GM23248 (cell line): Measurements from ENCODE around the gene AGAP1.
A peak's percentile ranks its signal among the peaks of the same experiment; 100 is the strongest.

Experiments
- EZH2 ChIP-seq: fragments of 200-600 bp; sonication (generic); IDR thresholded peaks from 2 replicates; pipeline ENCODE4 v1.6.1; 2018; ENCODE audit warnings: antibody characterized with exemption, mild to moderate bottlenecking; ENCODE audit not compliant: insufficient read depth, poor library complexity, severe bottlenecking
- EZH2phosphoT487 ChIP-seq: fragments of 200-600 bp; sonication (generic); IDR thresholded peaks from 2 replicates; pipeline ENCODE4 v1.6.1; 2018; ENCODE audit warnings: antibody characterized with exemption, moderate library complexity, mild to moderate bottlenecking, low read depth; ENCODE audit not compliant: insufficient read depth

GRCh38 chr2:236179236-236180075, 685.6 kb downstream of the AGAP1 start:
- no peak for TF ChIP-seq EZH2phosphoT487
- peak; percentile 94 for TF ChIP-seq EZH2
